SK-N-SH (cell line): ENCODE results near the gene TRNP1.

Source experiments
- FOSL2 ChIP-seq: IDR thresholded peaks from 2 replicates; pipeline ENCODE4 v1.4.0; 2012; ENCODE audit warnings: low read depth, mild to moderate bottlenecking, moderate library complexity, borderline replicate concordance
- TAF1 ChIP-seq: IDR thresholded peaks from 2 replicates; pipeline ENCODE4 v1.6.1; 2012; ENCODE audit warnings: low read depth, mild to moderate bottlenecking, low read length, moderate library complexity, borderline replicate concordance
- TCF12 ChIP-seq: IDR thresholded peaks from 2 replicates; pipeline ENCODE4 v1.4.0; 2012
- TF ChIP-seq, protein P1 (sequence below): fragments of 200-600 bp; sonication (generic); IDR thresholded peaks from 2 replicates; pipeline ENCODE4 v1.6.1; 2017; ENCODE audit warnings: antibody characterized with exemption, mild to moderate bottlenecking, moderate library complexity

DNA sequence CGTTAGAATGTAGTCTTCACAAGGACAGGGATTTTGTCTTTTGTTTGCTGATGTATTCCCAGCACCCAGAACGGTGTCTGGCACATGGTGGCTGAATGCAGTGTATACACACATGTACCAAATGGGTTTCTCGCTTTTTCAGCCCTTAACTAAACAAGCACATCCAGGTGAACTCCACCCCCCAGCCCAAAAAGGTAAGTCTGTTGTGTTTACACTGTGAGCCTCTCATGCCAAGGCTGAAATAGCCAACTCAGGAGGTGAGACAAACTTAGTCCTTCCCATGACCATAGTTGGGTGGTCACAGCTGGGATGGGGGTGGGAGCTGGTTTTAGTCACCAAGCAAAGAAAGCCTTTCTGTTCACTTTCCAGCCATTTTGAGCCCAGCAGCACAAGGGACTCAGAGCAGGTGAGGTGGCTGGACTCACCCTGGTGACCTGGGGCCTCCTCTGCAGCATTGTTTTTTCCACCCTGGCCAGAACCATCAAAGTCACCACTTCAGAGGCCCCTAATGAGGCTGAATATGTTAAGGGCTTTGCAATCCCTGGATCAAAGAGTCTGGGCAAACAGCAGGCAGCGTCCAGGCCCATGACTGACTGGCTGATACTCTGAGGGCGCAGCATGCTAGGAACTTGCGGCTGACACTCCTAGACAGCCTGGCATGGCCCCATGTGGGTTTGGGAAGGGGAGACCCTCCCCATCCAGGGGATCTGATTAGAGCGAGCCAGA, 10.4 kb downstream of the TRNP1 start:
- TF ChIP-seq, protein P1, sequence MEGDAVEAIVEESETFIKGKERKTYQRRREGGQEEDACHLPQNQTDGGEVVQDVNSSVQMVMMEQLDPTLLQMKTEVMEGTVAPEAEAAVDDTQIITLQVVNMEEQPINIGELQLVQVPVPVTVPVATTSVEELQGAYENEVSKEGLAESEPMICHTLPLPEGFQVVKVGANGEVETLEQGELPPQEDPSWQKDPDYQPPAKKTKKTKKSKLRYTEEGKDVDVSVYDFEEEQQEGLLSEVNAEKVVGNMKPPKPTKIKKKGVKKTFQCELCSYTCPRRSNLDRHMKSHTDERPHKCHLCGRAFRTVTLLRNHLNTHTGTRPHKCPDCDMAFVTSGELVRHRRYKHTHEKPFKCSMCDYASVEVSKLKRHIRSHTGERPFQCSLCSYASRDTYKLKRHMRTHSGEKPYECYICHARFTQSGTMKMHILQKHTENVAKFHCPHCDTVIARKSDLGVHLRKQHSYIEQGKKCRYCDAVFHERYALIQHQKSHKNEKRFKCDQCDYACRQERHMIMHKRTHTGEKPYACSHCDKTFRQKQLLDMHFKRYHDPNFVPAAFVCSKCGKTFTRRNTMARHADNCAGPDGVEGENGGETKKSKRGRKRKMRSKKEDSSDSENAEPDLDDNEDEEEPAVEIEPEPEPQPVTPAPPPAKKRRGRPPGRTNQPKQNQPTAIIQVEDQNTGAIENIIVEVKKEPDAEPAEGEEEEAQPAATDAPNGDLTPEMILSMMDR, result no peak
- TF ChIP-seq FOSL2 (no peak), TAF1 (no peak), TCF12 (no peak)
